ENCODE measurements around the gene SYVN1. TPM values are rescaled to one million over a fixed set of nuclear protein-coding genes. Genes with fewer than 3 reads are reported as not detected.

The SYVN1 gene
- total RNA-seq, 1 donor from 2014 or later, result 19.7 TPM

DNA sequence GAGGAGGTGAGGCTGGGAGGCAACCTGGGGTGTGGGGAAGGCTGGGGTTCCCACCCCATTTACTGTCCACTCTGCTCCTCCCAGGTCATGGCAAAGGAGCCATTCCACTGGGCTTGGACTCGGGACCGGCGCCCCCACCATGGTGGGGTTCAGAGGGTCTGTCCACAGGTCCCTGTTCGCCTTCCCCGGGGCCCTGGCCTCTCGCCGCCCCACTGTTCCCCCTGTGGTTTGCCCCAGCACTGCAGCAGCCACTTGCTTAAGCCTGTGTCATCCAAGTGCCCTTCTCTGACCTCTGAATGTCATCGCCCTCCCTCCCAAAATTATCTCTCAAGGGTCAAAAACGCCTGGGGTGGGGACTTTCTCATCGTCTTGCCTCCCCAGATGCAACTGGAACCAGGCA is 38.3 kb upstream of the SYVN1 start:
- no peak overlapping the region for H3K4me3 ChIP-seq (ENCODE audit: low read depth, low read length)
- no peak for FAIRE-seq
- no peaks in the 10 kb centered on the region for H3K27me3 ChIP-seq (ENCODE audit: control insufficient read depth, insufficient read depth, low read length)
- DNase-seq (ENCODE audit: low read depth), result no peak
- TF ChIP-seq, protein P1, sequence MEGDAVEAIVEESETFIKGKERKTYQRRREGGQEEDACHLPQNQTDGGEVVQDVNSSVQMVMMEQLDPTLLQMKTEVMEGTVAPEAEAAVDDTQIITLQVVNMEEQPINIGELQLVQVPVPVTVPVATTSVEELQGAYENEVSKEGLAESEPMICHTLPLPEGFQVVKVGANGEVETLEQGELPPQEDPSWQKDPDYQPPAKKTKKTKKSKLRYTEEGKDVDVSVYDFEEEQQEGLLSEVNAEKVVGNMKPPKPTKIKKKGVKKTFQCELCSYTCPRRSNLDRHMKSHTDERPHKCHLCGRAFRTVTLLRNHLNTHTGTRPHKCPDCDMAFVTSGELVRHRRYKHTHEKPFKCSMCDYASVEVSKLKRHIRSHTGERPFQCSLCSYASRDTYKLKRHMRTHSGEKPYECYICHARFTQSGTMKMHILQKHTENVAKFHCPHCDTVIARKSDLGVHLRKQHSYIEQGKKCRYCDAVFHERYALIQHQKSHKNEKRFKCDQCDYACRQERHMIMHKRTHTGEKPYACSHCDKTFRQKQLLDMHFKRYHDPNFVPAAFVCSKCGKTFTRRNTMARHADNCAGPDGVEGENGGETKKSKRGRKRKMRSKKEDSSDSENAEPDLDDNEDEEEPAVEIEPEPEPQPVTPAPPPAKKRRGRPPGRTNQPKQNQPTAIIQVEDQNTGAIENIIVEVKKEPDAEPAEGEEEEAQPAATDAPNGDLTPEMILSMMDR (IDR thresholded peaks at IDR 0.05; ENCODE audit: insufficient read depth, low read length, severe bottlenecking), result no peak
- H3K36me3 ChIP-seq (ENCODE audit: control insufficient read depth, insufficient read depth, low read length), result no peaks in the 10 kb centered on the region

DNA sequence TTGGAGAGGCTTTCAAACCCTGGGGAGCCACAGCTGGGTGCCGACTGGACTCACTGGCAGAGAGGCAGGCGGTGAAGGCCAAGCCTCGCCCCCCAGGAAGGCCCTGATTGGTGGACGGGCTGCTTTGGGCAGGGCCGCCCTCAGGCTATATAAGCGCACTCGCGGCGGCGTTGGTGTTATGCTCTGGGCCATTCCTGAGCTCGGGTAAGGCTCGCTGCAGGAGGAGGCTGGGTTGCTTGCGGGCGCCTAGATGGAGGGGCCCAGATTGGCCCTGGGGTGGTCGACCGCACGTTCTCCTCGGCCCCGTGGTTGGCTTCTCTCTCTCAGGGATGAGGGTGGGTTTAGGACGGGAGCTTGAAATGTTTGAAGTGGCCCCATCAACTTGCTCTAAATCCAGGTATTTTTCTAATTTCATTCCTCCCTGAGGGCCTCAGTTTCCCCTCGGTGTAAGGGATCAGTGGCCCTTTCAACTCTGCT is 35.8 kb upstream of the SYVN1 start, which contains the start of gene SPDYC:
Gene SPDYC, plus strand, starts transcription at position 176 of the 477 bp plus-strand sequence. CDS start 1,125 bp downstream, outside the sequence.
- no peak for FAIRE-seq
- TF ChIP-seq, protein P1 (IDR thresholded peaks at IDR 0.05; ENCODE audit: insufficient read depth, low read length, severe bottlenecking), result no peak
- DNase-seq (ENCODE audit: low read depth), result no peak
- no peak within 1 kb of the TSS for H3K4me3 ChIP-seq (ENCODE audit: low read depth, low read length)
- H3K27me3 ChIP-seq (ENCODE audit: control insufficient read depth, insufficient read depth, low read length), result no peaks in the 10 kb centered on the region
- no peaks in the 10 kb centered on the region for H3K36me3 ChIP-seq (ENCODE audit: control insufficient read depth, insufficient read depth, low read length)

DNA sequence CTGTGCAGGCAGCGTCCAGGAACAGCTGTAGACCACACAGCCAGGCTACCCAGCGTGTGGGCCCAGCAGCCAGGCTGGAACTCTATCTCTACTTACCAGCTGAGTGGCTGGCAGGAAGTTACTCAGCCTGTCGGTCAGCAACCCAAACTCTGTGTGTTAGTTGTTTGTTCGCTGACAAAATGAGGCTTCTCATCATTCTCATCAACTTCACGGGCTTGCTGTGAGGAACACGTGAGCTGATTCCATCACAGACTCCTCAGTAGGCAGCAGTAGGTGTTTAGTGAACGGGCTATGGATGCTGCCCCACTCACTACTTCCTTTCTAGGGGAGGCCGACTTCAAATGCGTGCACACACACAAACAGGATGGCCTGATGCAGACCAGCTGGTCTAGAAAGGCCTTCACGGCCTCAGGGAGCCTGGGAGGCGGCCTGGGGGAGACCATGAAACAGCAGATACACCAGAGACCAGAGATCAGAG is 34.9 kb upstream of the SYVN1 start:
- no peaks in the 10 kb centered on the region for H3K27me3 ChIP-seq (ENCODE audit: control insufficient read depth, insufficient read depth, low read length)
- H3K36me3 ChIP-seq (ENCODE audit: control insufficient read depth, insufficient read depth, low read length), result no peaks in the 10 kb centered on the region
- no peak for FAIRE-seq
- no peak for DNase-seq (ENCODE audit: low read depth)
- TF ChIP-seq, protein P1 (IDR thresholded peaks at IDR 0.05; ENCODE audit: insufficient read depth, low read length, severe bottlenecking), result no peak
- H3K4me3 ChIP-seq (ENCODE audit: low read depth, low read length), result no peak overlapping the region

DNA sequence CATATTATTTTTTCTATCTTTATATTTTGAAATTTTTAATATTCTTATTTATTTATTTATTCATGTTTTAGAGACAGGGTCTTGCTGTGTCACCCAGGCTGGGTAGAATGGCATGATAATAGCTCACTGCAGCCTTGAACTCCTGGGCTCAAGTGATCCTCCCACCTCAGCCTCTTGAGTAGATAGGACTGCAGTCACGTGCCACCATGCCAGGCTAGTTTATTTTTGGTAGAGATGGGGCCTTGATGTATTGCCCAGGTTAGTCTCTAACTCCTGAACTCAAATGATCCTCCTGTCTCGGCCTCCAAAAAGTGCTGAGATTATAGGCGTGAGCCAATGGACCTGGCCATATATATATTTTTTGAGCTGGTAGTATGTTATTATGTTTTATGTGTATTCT is 33.3 kb upstream of the SYVN1 start:
- FAIRE-seq, result no peak
- no peak for DNase-seq (ENCODE audit: low read depth)
- Histone ChIP-seq H3K36me3 (ENCODE audit: control insufficient read depth, insufficient read depth, low read length) (no peaks in the 10 kb centered on the region), H3K4me3 (ENCODE audit: low read depth, low read length) (no peak overlapping the region), H3K27me3 (ENCODE audit: control insufficient read depth, insufficient read depth, low read length) (no peaks in the 10 kb centered on the region)
- TF ChIP-seq, protein P1 (IDR thresholded peaks at IDR 0.05; ENCODE audit: insufficient read depth, low read length, severe bottlenecking), result no peak

DNA sequence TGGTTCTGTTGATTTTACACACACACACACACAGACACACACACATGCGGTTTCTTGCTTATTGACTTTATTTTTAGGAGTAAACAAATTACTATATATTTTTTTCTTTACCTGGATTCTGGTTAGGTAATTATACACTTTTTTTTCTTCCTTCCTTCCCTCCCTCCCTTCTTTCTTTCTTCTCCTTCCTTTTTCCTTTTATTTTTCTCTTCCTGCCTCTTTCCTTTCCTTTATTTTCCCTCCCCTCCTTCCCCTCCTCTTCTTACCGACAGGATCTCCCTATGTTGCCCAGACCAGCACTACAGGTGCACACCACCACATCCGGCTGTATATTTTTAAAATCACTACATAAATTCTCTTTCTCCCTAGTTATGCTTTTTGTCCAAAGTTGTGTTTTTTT is 32.6 kb upstream of the SYVN1 start:
- no peak for FAIRE-seq
- TF ChIP-seq, protein P1 (IDR thresholded peaks at IDR 0.05; ENCODE audit: insufficient read depth, low read length, severe bottlenecking), result no peak
- DNase-seq (ENCODE audit: low read depth), result no peak
- Histone ChIP-seq H3K36me3 (ENCODE audit: control insufficient read depth, insufficient read depth, low read length) (no peaks in the 10 kb centered on the region), H3K4me3 (ENCODE audit: low read depth, low read length) (no peak overlapping the region), H3K27me3 (ENCODE audit: control insufficient read depth, insufficient read depth, low read length) (no peaks in the 10 kb centered on the region)
